Panc1 (cell line): ENCODE measurements around the gene ZNF654. TPM values are rescaled to one million over a fixed set of nuclear protein-coding genes. Genes with fewer than 3 reads are reported as not detected.

Experiments used
- ATAC-seq: fragments of 200-7000 bp; cut with Tn5 transposase; 2 replicates; pipeline ENCODE4 v1.9.1; 2020; ENCODE audit warnings: mild to moderate bottlenecking, moderate library complexity
- BruUV-seq: library from RNA; stranded (reverse); fragments of 400-500 nt; replicated peaks from 2 replicates; lab custom pipeline; 2021; lab: Mats Ljungman, UMichigan
- CTCF ChIA-PET: fragments of 300-600 bp; sonication (Branson Sonifier 250); formaldehyde crosslinking; loops from one replicate; lab custom pipeline; 2022; ENCODE audit warnings: antibody characterized with exemption; lab: Charles Lee
- POLR2A ChIA-PET: fragments of 300-600 bp; sonication (Branson Sonifier 250); formaldehyde crosslinking; loops from one replicate; lab custom pipeline; 2022; ENCODE audit warnings: antibody characterized with exemption; lab: Charles Lee
- DNase-seq: peaks from one replicate; pipeline ENCODE4 v3.0.0-alpha.2; 2010; ENCODE audit warnings: low read depth, low spot score
- H3K27ac ChIP-seq: 2 replicates; pipeline ENCODE4 v1.5.1; 2011; ENCODE audit warnings: mild to moderate bottlenecking, low read length, inconsistent platforms
- H3K27me3 ChIP-seq: fragments of 200-500 bp; sonication (Bioruptor generic); 2 replicates; pipeline ENCODE4 v1.6.0; 2014; ENCODE audit warnings: low read length, inconsistent platforms; ENCODE audit not compliant: control insufficient read depth, insufficient read depth
- H3K36me3 ChIP-seq: fragments of 200-500 bp; sonication (Bioruptor generic); 2 replicates; pipeline ENCODE4 v1.5.1; 2014; ENCODE audit warnings: inconsistent platforms, mild to moderate bottlenecking, low read length, moderate library complexity; ENCODE audit not compliant: control insufficient read depth, insufficient read depth
- H3K4me1 ChIP-seq: 2 replicates; pipeline ENCODE4 v1.5.1; 2011; ENCODE audit warnings: inconsistent platforms, mild to moderate bottlenecking, low read length, moderate library complexity; ENCODE audit not compliant: control insufficient read depth, insufficient read depth
- H3K4me3 ChIP-seq, 2 experiments: 2 replicates each; pipeline ENCODE4 v1.5.1; 2011 to 2012; ENCODE audit warnings: low read depth in 2 of 2, low read length in 2 of 2, mild to moderate bottlenecking in 2 of 2, inconsistent platforms in 1 of 2, moderate library complexity in 1 of 2
- H3K9me3 ChIP-seq: fragments of 200-500 bp; sonication (Bioruptor generic); 2 replicates; pipeline ENCODE4 v1.5.1; 2014; ENCODE audit warnings: low read depth, mild to moderate bottlenecking, inconsistent platforms, low read length, moderate library complexity; ENCODE audit not compliant: control insufficient read depth, insufficient read depth
- CTCF ChIP-seq: fragments of 450-650 bp; IDR thresholded peaks from 2 replicates; pipeline ENCODE4 v1.5.1; 2017; ENCODE audit warnings: mild to moderate bottlenecking
- POLR2AphosphoS5 ChIP-seq: IDR thresholded peaks from 2 replicates; pipeline ENCODE4 v1.6.1; 2012; ENCODE audit warnings: mild to moderate bottlenecking, low read depth, low read length, moderate library complexity
- REST ChIP-seq, 2 experiments: IDR thresholded peaks; 2 replicates each; pipeline ENCODE4 v1.6.1; 2011 to 2012; ENCODE audit warnings: low read depth in 2 of 2, control low read depth in 1 of 2, low read length in 1 of 2, mild to moderate bottlenecking in 1 of 2, moderate library complexity in 1 of 2; ENCODE audit not compliant: insufficient read depth in 1 of 2
- SIN3A ChIP-seq: IDR thresholded peaks from 2 replicates; pipeline ENCODE4 v1.6.1; 2012; ENCODE audit warnings: low read depth, mild to moderate bottlenecking, low read length, moderate library complexity, borderline replicate concordance; ENCODE audit not compliant: insufficient read depth
- TCF7L2 ChIP-seq: IDR thresholded peaks from 2 replicates; pipeline ENCODE4 v1.6.1; 2011; ENCODE audit warnings: mild to moderate bottlenecking, low read depth, low read length, inconsistent platforms
- in situ Hi-C: cut with HindIII; loops from 2 replicates; pipeline ENCODE4 v1.10.0; 2016; ENCODE audit warnings: low sequenced_read_pairs, low pct_unique_long_range_greater_than_20kb
- intact Hi-C: fragments of 100-400 bp; cut with micrococcal nuclease; formaldehyde crosslinking; loops from one replicate; pipeline ENCODE4 v1.10.0; 2022; ENCODE audit not compliant: unreplicated experiment
- total RNA-seq: library from RNA; stranded (reverse); gene quantifications from one replicate; pipeline ENCODE4 v1.2.1, GENCODE V29; 2021; ENCODE audit not compliant: unreplicated experiment

ZNF654 gene
- total RNA-seq, 1 experiment from 2014 or later, result 10.0 TPM

- CTCF ChIA-PET, result no interaction called here
- in situ Hi-C loops, result no loop called here
Observed at GRCh38 chr3:88147261-88147660, 88.2 kb downstream of the ZNF654 start.

DNA sequence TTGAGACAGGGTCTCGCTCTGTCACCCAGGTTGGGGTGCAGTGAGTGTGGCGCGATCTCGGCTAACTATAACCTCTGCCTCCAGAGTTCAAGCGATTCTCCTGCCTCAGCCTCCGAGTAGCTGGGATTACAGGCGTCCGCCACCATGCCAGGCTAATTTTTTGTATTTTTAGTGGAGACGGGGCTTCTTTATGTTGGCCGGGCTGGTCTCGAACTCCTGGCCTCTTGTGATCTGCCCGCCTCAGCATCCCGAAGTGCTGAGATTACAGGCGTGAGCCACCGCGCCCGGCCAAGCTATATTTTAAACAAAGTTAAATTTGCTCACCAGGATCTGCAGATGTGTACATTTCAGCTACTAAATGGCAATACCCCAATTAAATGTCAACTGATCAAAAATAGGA is 89.6 kb downstream of the ZNF654 start:
- intact Hi-C loops, result no loop called here
- Histone ChIP-seq H3K36me3 (no peaks in the 10 kb centered on the region; the same call in 1 of the 2 replicates), H3K4me1 (peaks cover 4% of the 10 kb centered on the region), H3K4me3 (peak overlapping the region; percentile 78 to 96), H3K9me3 (no peaks in the 10 kb centered on the region), H3K27ac (peak overlapping the region; percentile 91), H3K27me3 (no peaks in the 10 kb centered on the region)
- POLR2A ChIA-PET, result interaction anchor here (0.7 kb wide), 1 partner anchor 899 kb away, joined by 3 read pairs; no protein-coding TSS in a partner anchor
- in situ Hi-C loops, result no loop called here
- CTCF ChIA-PET, result no interaction called here
- no peak for DNase-seq
- BruUV-seq, result no TSS peak
- TF ChIP-seq TCF7L2 (no peak), REST (IDR thresholded peaks at IDR 0.05; ENCODE audit: insufficient read depth in 1 of 2, low read depth in 2 of 2, low read length in 1 of 2) (no peak), POLR2AphosphoS5 (no peak), CTCF (no peak), SIN3A (no peak)
- no peak for ATAC-seq

More at GRCh38 chr3:88147261-88147660, 88.2 kb downstream of the ZNF654 start:
- peaks cover 4% of the 10 kb centered on the region for H3K4me1 ChIP-seq
- no peak overlapping the region for H3K4me3 ChIP-seq
- ATAC-seq (no peak), DNase-seq (no peak)
- H3K36me3 ChIP-seq, result no peaks in the 10 kb centered on the region; the same call in 1 of the 2 replicates
- no peaks in the 10 kb centered on the region for H3K9me3 ChIP-seq
- TF ChIP-seq SIN3A (no peak), CTCF (no peak), REST (IDR thresholded peaks at IDR 0.05; ENCODE audit: insufficient read depth in 1 of 2, low read depth in 2 of 2, low read length in 1 of 2) (no peak), POLR2AphosphoS5 (no peak), TCF7L2 (no peak)
- no peak overlapping the region for H3K27ac ChIP-seq
- H3K27me3 ChIP-seq, result no peaks in the 10 kb centered on the region
- BruUV-seq, result no TSS peak
- intact Hi-C loops, result no loop called here
- POLR2A ChIA-PET, result no interaction called here
